Neural cell (in vitro differentiated cells): ENCODE measurements around the gene RGS16.

Experiments
- EZH2 ChIP-seq: fragments of 200-600, 300-800 bp; shearing (Covaris generic), sonication (generic); IDR thresholded peaks from 2 replicates; pipeline ENCODE4 v1.6.1; 2014; ENCODE audit warnings: antibody characterized with exemption, low read length, borderline replicate concordance, mild to moderate bottlenecking; ENCODE audit not compliant: insufficient read depth, poor library complexity, severe bottlenecking
- MXI1 ChIP-seq: fragments of 450-650 bp; conservative IDR thresholded peaks from 2 replicates; pipeline ENCODE4 v1.6.1; 2014; ENCODE audit warnings: antibody characterized with exemption, mild to moderate bottlenecking; ENCODE audit not compliant: poor library complexity, severe bottlenecking
- TF ChIP-seq, protein P1 (sequence below): fragments of 450-650 bp; IDR thresholded peaks from 2 replicates; pipeline ENCODE4 v1.5.1; 2014; ENCODE audit warnings: antibody characterized with exemption, mild to moderate bottlenecking, moderate library complexity; ENCODE audit not compliant: poor library complexity, severe bottlenecking
- TF ChIP-seq, protein P2 (sequence below): IDR thresholded peaks from 2 replicates; pipeline ENCODE4 v1.6.1; 2012; ENCODE audit warnings: borderline replicate concordance

DNA sequence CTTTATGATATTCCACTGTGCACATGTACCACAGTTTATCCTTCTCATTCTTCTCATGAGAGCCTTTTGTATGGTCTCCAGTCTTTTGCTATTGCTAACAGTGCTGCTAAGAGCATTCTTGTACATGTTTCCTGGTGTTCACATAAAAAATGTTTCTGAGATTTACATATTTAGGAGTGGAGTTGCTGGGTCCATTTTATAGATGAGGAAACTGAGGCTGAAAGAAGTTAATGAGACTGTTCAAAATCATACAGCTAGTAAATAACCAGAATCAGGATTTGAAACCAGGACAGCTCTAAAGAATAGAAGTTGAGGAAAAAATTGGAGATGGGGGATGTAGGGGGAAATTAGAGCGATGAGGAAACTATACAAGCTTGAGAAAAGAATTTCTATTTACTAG lies 27.8 kb upstream of the RGS16 start:
- TF ChIP-seq, protein P1, sequence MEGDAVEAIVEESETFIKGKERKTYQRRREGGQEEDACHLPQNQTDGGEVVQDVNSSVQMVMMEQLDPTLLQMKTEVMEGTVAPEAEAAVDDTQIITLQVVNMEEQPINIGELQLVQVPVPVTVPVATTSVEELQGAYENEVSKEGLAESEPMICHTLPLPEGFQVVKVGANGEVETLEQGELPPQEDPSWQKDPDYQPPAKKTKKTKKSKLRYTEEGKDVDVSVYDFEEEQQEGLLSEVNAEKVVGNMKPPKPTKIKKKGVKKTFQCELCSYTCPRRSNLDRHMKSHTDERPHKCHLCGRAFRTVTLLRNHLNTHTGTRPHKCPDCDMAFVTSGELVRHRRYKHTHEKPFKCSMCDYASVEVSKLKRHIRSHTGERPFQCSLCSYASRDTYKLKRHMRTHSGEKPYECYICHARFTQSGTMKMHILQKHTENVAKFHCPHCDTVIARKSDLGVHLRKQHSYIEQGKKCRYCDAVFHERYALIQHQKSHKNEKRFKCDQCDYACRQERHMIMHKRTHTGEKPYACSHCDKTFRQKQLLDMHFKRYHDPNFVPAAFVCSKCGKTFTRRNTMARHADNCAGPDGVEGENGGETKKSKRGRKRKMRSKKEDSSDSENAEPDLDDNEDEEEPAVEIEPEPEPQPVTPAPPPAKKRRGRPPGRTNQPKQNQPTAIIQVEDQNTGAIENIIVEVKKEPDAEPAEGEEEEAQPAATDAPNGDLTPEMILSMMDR = no peak
- TF ChIP-seq EZH2 (no peak), MXI1 (no peak)
- TF ChIP-seq, protein P2, sequence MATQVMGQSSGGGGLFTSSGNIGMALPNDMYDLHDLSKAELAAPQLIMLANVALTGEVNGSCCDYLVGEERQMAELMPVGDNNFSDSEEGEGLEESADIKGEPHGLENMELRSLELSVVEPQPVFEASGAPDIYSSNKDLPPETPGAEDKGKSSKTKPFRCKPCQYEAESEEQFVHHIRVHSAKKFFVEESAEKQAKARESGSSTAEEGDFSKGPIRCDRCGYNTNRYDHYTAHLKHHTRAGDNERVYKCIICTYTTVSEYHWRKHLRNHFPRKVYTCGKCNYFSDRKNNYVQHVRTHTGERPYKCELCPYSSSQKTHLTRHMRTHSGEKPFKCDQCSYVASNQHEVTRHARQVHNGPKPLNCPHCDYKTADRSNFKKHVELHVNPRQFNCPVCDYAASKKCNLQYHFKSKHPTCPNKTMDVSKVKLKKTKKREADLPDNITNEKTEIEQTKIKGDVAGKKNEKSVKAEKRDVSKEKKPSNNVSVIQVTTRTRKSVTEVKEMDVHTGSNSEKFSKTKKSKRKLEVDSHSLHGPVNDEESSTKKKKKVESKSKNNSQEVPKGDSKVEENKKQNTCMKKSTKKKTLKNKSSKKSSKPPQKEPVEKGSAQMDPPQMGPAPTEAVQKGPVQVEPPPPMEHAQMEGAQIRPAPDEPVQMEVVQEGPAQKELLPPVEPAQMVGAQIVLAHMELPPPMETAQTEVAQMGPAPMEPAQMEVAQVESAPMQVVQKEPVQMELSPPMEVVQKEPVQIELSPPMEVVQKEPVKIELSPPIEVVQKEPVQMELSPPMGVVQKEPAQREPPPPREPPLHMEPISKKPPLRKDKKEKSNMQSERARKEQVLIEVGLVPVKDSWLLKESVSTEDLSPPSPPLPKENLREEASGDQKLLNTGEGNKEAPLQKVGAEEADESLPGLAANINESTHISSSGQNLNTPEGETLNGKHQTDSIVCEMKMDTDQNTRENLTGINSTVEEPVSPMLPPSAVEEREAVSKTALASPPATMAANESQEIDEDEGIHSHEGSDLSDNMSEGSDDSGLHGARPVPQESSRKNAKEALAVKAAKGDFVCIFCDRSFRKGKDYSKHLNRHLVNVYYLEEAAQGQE = no peak
